Hepatocyte (in vitro differentiated cells): Measurements from ENCODE around the gene YIPF5. TPM values are rescaled to one million over a fixed set of nuclear protein-coding genes. Genes with fewer than 3 reads are reported as not detected.

Source experiments
- DNase-seq: peaks from one replicate; pipeline ENCODE4 v3.0.0-alpha.2; 2016; ENCODE audit warnings: low spot score
- H2AFZ ChIP-seq: fragments of 200-600 bp; sonication (generic); 2 replicates; pipeline ENCODE4 v1.6.0; 2016; ENCODE audit warnings: antibody characterized with exemption, mild to moderate bottlenecking
- H3K27ac ChIP-seq: fragments of 200-600 bp; sonication (generic); 2 replicates; pipeline ENCODE4 v1.5.1; 2016; ENCODE audit warnings: mild to moderate bottlenecking
- H3K27me3 ChIP-seq: fragments of 200-600 bp; sonication (generic); 2 replicates; pipeline ENCODE4 v1.6.1; 2016
- H3K36me3 ChIP-seq: fragments of 200-600 bp; sonication (generic); replicated peaks from 2 replicates; pipeline ENCODE4 v1.5.1; 2016; ENCODE audit warnings: low read depth; ENCODE audit not compliant: insufficient read depth
- H3K4me1 ChIP-seq: fragments of 200-600 bp; sonication (generic); 2 replicates; pipeline ENCODE4 v1.5.1; 2016; ENCODE audit warnings: mild to moderate bottlenecking, moderate library complexity; ENCODE audit not compliant: insufficient read depth
- H3K4me2 ChIP-seq: fragments of 200-600 bp; sonication (generic); 2 replicates; pipeline ENCODE4 v1.6.0; 2016
- H3K4me3 ChIP-seq: fragments of 200-600 bp; sonication (generic); 2 replicates; pipeline ENCODE4 v1.5.1; 2016; ENCODE audit warnings: mild to moderate bottlenecking
- H3K79me2 ChIP-seq: fragments of 200-600 bp; sonication (generic); 2 replicates; pipeline ENCODE4 v1.6.0; 2017; ENCODE audit warnings: mild to moderate bottlenecking
- H3K9me2 ChIP-seq: fragments of 200-600 bp; sonication (generic); replicated peaks from 2 replicates; pipeline ENCODE4 v1.6.0; 2017; ENCODE audit warnings: mild to moderate bottlenecking; ENCODE audit not compliant: insufficient read depth
- H3K9me3 ChIP-seq: fragments of 200-600 bp; sonication (generic); 2 replicates; pipeline ENCODE4 v1.5.1; 2016; ENCODE audit warnings: low read depth, mild to moderate bottlenecking
- H4K20me1 ChIP-seq: fragments of 200-600 bp; sonication (generic); 2 replicates; pipeline ENCODE4 v1.6.0; 2016; ENCODE audit warnings: mild to moderate bottlenecking; ENCODE audit not compliant: insufficient read depth, poor library complexity, severe bottlenecking
- EZH2 ChIP-seq: fragments of 200-600 bp; sonication (generic); IDR thresholded peaks from 2 replicates; pipeline ENCODE4 v1.6.1; 2016; ENCODE audit warnings: antibody characterized with exemption, mild to moderate bottlenecking, borderline replicate concordance
- EZH2phosphoT487 ChIP-seq: fragments of 200-600 bp; sonication (generic); IDR thresholded peaks from one replicate; pipeline ENCODE4 v1.6.1; 2018; ENCODE audit warnings: antibody characterized with exemption, mild to moderate bottlenecking, low read depth, moderate library complexity; ENCODE audit not compliant: unreplicated experiment, severe bottlenecking
- WGBS: methylation state at CpG from one replicate; pipeline ENCODE4 v1.1.6; 2016; ENCODE audit warnings: low lambda C conversion rate; ENCODE audit errors: missing lambda C conversion rate; 5-methylcytosine and 5-hydroxymethylcytosine counted together
- polyA plus RNA-seq: library from polyadenylated mRNA; unstranded; fragments of >200 nt; fragmentation: Nextera tagmentation; extraction: Ambion mirVana; gene quantifications from 2 replicates; pipeline ENCODE4 v1.2.1, GENCODE V29; 2016
- total RNA-seq: library from RNA; depleted of rRNA; stranded (reverse); fragments of >200 nt; gene quantifications from 2 replicates; pipeline ENCODE4 v1.2.3, GENCODE V29; 2014
- TF ChIP-seq, protein P1 (sequence below): fragments of 200-600 bp; sonication (generic); IDR thresholded peaks from 2 replicates; pipeline ENCODE4 v1.5.1; 2016; ENCODE audit warnings: antibody characterized with exemption, mild to moderate bottlenecking; ENCODE audit not compliant: poor library complexity

YIPF5 gene
- total RNA-seq (118 and 119 TPM in 2 replicates), polyA plus RNA-seq (82.3 and 97.1 TPM in 2 replicates)

DNA sequence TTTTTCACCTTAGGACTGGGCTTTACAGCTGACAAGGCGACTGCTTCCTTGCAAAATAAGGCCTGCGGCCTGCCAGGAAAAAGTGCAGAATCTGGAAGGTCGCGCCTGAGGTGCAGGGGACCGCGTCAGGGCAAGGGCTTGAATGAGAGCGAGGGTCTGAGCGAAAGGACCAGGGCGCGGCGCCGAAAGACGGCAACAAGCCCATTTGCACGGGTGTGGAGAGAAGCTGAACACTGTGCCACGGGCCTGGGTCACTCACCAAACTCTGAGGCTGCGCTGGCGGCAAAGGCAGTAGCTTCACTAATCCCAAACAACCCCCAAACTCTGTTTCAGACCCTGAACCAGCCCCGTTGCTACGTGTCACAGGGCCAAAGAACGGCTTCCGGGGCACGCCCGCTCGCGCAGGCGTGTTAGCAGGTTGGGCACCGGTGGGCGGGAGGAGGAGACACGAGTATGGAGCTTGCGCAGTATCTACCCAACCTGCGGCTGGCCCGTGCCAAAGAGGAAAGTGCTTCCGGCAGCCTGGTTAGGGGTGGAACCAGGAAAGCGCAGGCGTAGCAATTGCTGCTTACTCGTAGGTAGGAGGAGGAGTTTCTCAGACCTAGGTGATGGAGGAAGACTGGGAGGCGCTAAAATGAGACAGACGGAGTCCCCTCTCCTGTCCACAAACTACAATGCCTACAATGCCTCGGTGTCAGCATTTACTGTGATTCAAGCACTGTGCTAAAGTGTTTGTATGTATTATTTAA lies at the start of gene YIPF5, which contains the start of gene KCTD16:
Gene YIPF5 (minus strand): TSS at position 384 of the 749 bp plus-strand sequence. CDS start 704 bp downstream, outside the sequence.
Gene KCTD16 (plus strand): TSS at position 598 of the 749 bp plus-strand sequence.
- peak within 1 kb of the TSS; percentile 86 for H3K27ac ChIP-seq
- H3K4me2 ChIP-seq = peak within 1 kb of the TSS; percentile 84
- H4K20me1 ChIP-seq = no peaks in the 10 kb centered on the region
- H3K4me1 ChIP-seq = peaks cover 10% of the 10 kb centered on the region
- peak within 1 kb of the TSS; percentile 69 for H2AFZ ChIP-seq
- no peaks in the 10 kb centered on the region for H3K36me3 ChIP-seq
- peak; percentile 98 for DNase-seq
- H3K27me3 ChIP-seq = no peaks in the 10 kb centered on the region
- no peaks in the 10 kb centered on the region for H3K9me3 ChIP-seq
- WGBS = 2% methylated on average over 39 of the region's 39 CpGs
- TF ChIP-seq EZH2 = no peak
- TF ChIP-seq, protein P1, sequence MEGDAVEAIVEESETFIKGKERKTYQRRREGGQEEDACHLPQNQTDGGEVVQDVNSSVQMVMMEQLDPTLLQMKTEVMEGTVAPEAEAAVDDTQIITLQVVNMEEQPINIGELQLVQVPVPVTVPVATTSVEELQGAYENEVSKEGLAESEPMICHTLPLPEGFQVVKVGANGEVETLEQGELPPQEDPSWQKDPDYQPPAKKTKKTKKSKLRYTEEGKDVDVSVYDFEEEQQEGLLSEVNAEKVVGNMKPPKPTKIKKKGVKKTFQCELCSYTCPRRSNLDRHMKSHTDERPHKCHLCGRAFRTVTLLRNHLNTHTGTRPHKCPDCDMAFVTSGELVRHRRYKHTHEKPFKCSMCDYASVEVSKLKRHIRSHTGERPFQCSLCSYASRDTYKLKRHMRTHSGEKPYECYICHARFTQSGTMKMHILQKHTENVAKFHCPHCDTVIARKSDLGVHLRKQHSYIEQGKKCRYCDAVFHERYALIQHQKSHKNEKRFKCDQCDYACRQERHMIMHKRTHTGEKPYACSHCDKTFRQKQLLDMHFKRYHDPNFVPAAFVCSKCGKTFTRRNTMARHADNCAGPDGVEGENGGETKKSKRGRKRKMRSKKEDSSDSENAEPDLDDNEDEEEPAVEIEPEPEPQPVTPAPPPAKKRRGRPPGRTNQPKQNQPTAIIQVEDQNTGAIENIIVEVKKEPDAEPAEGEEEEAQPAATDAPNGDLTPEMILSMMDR = no peak
- no peak for TF ChIP-seq EZH2phosphoT487
- H3K9me2 ChIP-seq = no peaks in the 10 kb centered on the region
- H3K79me2 ChIP-seq = peaks cover 45% of the 10 kb centered on the region
- H3K4me3 ChIP-seq = peak within 1 kb of the TSS; percentile 34

DNA sequence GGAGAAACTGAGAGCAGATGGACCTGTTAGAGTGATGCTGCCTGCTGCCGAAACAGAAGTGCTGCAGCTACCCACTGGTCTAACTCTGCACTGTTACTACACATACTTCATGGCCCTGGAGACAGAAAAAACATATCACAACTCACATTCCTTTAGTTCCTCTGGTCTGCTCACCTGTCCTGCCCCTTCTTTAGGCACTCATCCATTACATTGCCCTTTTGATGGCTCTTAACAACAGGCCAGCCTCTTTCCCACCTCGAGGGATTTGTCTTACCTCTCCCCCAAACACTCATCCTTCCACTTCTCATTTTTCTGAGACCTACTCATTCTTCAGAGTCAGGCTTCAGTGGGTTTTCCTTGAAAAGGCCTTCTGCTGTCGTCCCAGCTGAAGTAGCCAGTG lies 49.4 kb upstream of the YIPF5 start:
- no peak for TF ChIP-seq EZH2
- no peak for TF ChIP-seq EZH2phosphoT487
- TF ChIP-seq, protein P1 = no peak
- WGBS = 81% methylated on average over 3 of the region's 3 CpGs
- no peak overlapping the region for H2AFZ ChIP-seq
- no peak overlapping the region for H3K27ac ChIP-seq
- H3K4me2 ChIP-seq = no peak overlapping the region
- H3K27me3 ChIP-seq = no peaks in the 10 kb centered on the region
- H3K79me2 ChIP-seq = no peaks in the 10 kb centered on the region
- no peak for DNase-seq
- H3K36me3 ChIP-seq = no peaks in the 10 kb centered on the region
- no peak overlapping the region for H3K4me3 ChIP-seq
- H4K20me1 ChIP-seq = no peaks in the 10 kb centered on the region
- H3K9me2 ChIP-seq = no peaks in the 10 kb centered on the region
- no peaks in the 10 kb centered on the region for H3K4me1 ChIP-seq
- H3K9me3 ChIP-seq = no peaks in the 10 kb centered on the region

DNA sequence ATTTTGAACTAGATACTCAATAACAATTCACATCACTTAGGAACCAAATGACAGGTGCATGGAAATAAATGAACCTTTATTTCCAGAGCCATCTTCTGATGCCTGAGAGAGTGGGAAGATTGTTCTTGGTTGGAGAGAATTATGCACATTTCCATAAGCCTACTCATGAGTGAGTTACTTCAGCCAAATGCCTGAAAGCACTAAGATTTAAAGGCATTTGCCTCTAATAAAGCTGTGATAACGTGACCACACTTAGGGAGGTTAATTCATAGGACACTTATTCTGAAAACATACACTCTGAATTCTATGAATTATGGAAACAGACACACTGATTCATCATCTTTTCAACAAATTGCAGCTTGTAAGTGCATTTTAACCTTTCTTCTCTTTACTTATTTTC lies 40.2 kb upstream of the YIPF5 start:
- Histone ChIP-seq H3K27ac (no peak overlapping the region), H3K4me3 (no peak overlapping the region), H4K20me1 (no peaks in the 10 kb centered on the region), H3K36me3 (no peaks in the 10 kb centered on the region), H3K9me2 (no peaks in the 10 kb centered on the region), H3K79me2 (no peaks in the 10 kb centered on the region), H3K9me3 (no peaks in the 10 kb centered on the region), H2AFZ (no peak overlapping the region), H3K4me1 (no peaks in the 10 kb centered on the region), H3K4me2 (no peak overlapping the region), H3K27me3 (no peaks in the 10 kb centered on the region)
- 53% methylated on average over 1 of the region's 1 CpG for WGBS
- TF ChIP-seq EZH2 (no peak), EZH2phosphoT487 (no peak)
- TF ChIP-seq, protein P1 = no peak
- DNase-seq = no peak
